ENCODE results near the gene ISX. TPM values are rescaled to one million over a fixed set of nuclear protein-coding genes. Genes with fewer than 3 reads are reported as not detected.

ISX gene
- total RNA-seq, 4 donors from 2014 or later = not detected

- TF ChIP-seq CTCF (IDR thresholded peaks at IDR 0.05; ENCODE audit: low read depth) = no peak
Observed at GRCh38 chr22:35024364-35024692, 41.6 kb upstream of the ISX start.

- TF ChIP-seq CTCF (IDR thresholded peaks at IDR 0.05; ENCODE audit: low read depth) = no peak
Observed at GRCh38 chr22:35032571-35032970, 33.4 kb upstream of the ISX start.

GRCh38 chr22:35033635-35034296, 32.2 kb upstream of the ISX start:
- TF ChIP-seq CTCF (IDR thresholded peaks at IDR 0.05; ENCODE audit: low read depth) = no peak

GRCh38 chr22:35034963-35035362, 31.0 kb upstream of the ISX start:
- TF ChIP-seq CTCF (IDR thresholded peaks at IDR 0.05; ENCODE audit: low read depth) = no peak

- no peak for TF ChIP-seq CTCF (IDR thresholded peaks at IDR 0.05; ENCODE audit: low read depth)
Observed at GRCh38 chr22:35037089-35037488, 28.9 kb upstream of the ISX start.

- TF ChIP-seq CTCF (IDR thresholded peaks at IDR 0.05; ENCODE audit: low read depth) = no peak
Observed at GRCh38 chr22:35039625-35040024, 26.3 kb upstream of the ISX start.

- TF ChIP-seq CTCF (IDR thresholded peaks at IDR 0.05; ENCODE audit: low read depth) = no peak
Observed at GRCh38 chr22:35043252-35043933, 22.6 kb upstream of the ISX start.

All from subcutaneous adipose tissue (tissue), 4 donors.